Epithelial cell of prostate (primary cell): ENCODE measurements around the gene ANXA3.

ENCODE experiments used
- DNase-seq: peaks from one replicate; pipeline ENCODE4 v3.0.0-alpha.2; 2011; ENCODE audit warnings: low read depth, low spot score
- H3K27ac ChIP-seq: fragments of 450-650 bp; 2 replicates; pipeline ENCODE4 v1.5.1; 2017; ENCODE audit warnings: mild to moderate bottlenecking

ANXA3 gene

GRCh38 chr4:78608684-78609083 is 57.1 kb downstream of the ANXA3 start:
- no peak overlapping the region for H3K27ac ChIP-seq
- no peak for DNase-seq

GRCh38 chr4:78609580-78609979 is 58.0 kb downstream of the ANXA3 start:
- no peak for DNase-seq
- peak overlapping the region; percentile 34 for H3K27ac ChIP-seq

GRCh38 chr4:78610546-78611214 is 59.1 kb downstream of the ANXA3 start:
- no peak for DNase-seq
- peak overlapping the region; percentile 34 for H3K27ac ChIP-seq

GRCh38 chr4:78611215-78611558 is 59.6 kb downstream of the ANXA3 start:
- no peak for DNase-seq
- H3K27ac ChIP-seq, result peak overlapping the region; percentile 34

GRCh38 chr4:78612398-78613178 is 61.0 kb downstream of the ANXA3 start:
- no peak for DNase-seq
- peak overlapping the region; percentile 52 for H3K27ac ChIP-seq

GRCh38 chr4:78613522-78614321 is 62.2 kb downstream of the ANXA3 start:
- H3K27ac ChIP-seq, result peak overlapping the region; percentile 52
- no peak for DNase-seq

- no peak overlapping the region for H3K27ac ChIP-seq
These were observed 64.5 kb downstream of the ANXA3 start for GRCh38 chr4:78616046-78616498.

GRCh38 chr4:78618436-78618835 is 66.9 kb downstream of the ANXA3 start:
- H3K27ac ChIP-seq, result no peak overlapping the region
- DNase-seq, result no peak

More at GRCh38 chr4:78616046-78616498, 64.5 kb downstream of the ANXA3 start:
- no peak for DNase-seq

- H3K27ac ChIP-seq, result no peak overlapping the region
- no peak for DNase-seq
These were observed 69.8 kb downstream of the ANXA3 start for GRCh38 chr4:78621395-78621794.

GRCh38 chr4:78622253-78622979 is 70.8 kb downstream of the ANXA3 start:
- no peak for DNase-seq

GRCh38 chr4:78624048-78624447 is 72.5 kb downstream of the ANXA3 start:
- peak; percentile 33 for DNase-seq
- peak overlapping the region; percentile 35 for H3K27ac ChIP-seq

More at GRCh38 chr4:78622253-78622979, 70.8 kb downstream of the ANXA3 start:
- peak overlapping the region; percentile 3 for H3K27ac ChIP-seq

GRCh38 chr4:78625073-78625472 is 73.5 kb downstream of the ANXA3 start:
- peak overlapping the region; percentile 35 for H3K27ac ChIP-seq
- no peak for DNase-seq

GRCh38 chr4:78627046-78627965 is 75.7 kb downstream of the ANXA3 start:
- DNase-seq, result peak; percentile 55
- peak overlapping the region; percentile 39 for H3K27ac ChIP-seq

GRCh38 chr4:78627966-78628678 is 76.6 kb downstream of the ANXA3 start:
- peak overlapping the region; percentile 39 for H3K27ac ChIP-seq
- no peak for DNase-seq

- peak overlapping the region; percentile 39 for H3K27ac ChIP-seq
- no peak for DNase-seq
These were observed 78.5 kb downstream of the ANXA3 start for GRCh38 chr4:78629991-78630541.

GRCh38 chr4:78630615-78631014 is 79.0 kb downstream of the ANXA3 start:
- DNase-seq, result no peak
- no peak overlapping the region for H3K27ac ChIP-seq

GRCh38 chr4:78634011-78634664 is 82.6 kb downstream of the ANXA3 start:
- DNase-seq, result no peak

More at GRCh38 chr4:78634011-78634664, 82.6 kb downstream of the ANXA3 start:
- no peak overlapping the region for H3K27ac ChIP-seq
